HepG2 (cell line): Measurements from ENCODE around the gene SLC35B2. TPM values are rescaled to one million over a fixed set of nuclear protein-coding genes. Genes with fewer than 3 reads are reported as not detected.

Experiments
- CREBL2 ChIP-seq: sonication (generic); formaldehyde crosslinking; IDR thresholded peaks from 2 replicates; pipeline ENCODE4 v1.8.1; 2023; ENCODE audit warnings: missing genetic modification reagents, mild to moderate bottlenecking, borderline replicate concordance
- EED ChIP-seq: sonication (generic); formaldehyde crosslinking; IDR thresholded peaks from 2 replicates; pipeline ENCODE4 v1.5.0; 2020; ENCODE audit warnings: mild to moderate bottlenecking, missing genetic modification reagents
- ETV5 ChIP-seq: IDR thresholded peaks from 2 replicates; pipeline ENCODE4 v1.6.1; 2018; ENCODE audit warnings: missing biosample characterization, missing genetic modification reagents, inconsistent platforms, borderline replicate concordance
- HOXD1 ChIP-seq: sonication (generic); formaldehyde crosslinking; IDR thresholded peaks from 2 replicates; pipeline ENCODE4 v1.5.0; 2020; ENCODE audit warnings: missing genetic modification reagents
- ISX ChIP-seq: sonication (generic); formaldehyde crosslinking; conservative IDR thresholded peaks from 2 replicates; pipeline ENCODE4 v1.5.0; 2020; ENCODE audit warnings: missing genetic modification reagents
- PCBP2 ChIP-seq: fragments of 200-400 bp; formaldehyde crosslinking; optimal IDR thresholded peaks from 2 replicates; pipeline ENCODE3; 2018; ENCODE audit warnings: low read length, low read depth; ENCODE audit not compliant: poor library complexity, severe bottlenecking
- PHF8 ChIP-seq: sonication (generic); formaldehyde crosslinking; IDR thresholded peaks from 2 replicates; pipeline ENCODE4 v1.5.0; 2020; ENCODE audit warnings: missing genetic modification reagents
- TCF7L2 ChIP-seq: IDR thresholded peaks from 2 replicates; pipeline ENCODE4 v1.6.1; 2011; ENCODE audit warnings: mild to moderate bottlenecking, low read depth, low read length, moderate library complexity
- TFDP1 ChIP-seq: IDR thresholded peaks from 2 replicates; pipeline ENCODE4 v1.6.1; 2016; ENCODE audit warnings: missing compliant biosample characterization, missing genetic modification reagents, borderline replicate concordance
- TSC22D2 ChIP-seq: sonication (generic); formaldehyde crosslinking; IDR thresholded peaks from 2 replicates; pipeline ENCODE4 v1.5.1; 2020; ENCODE audit warnings: missing genetic modification reagents, mild to moderate bottlenecking, borderline replicate concordance
- ZMYM4 ChIP-seq: sonication (generic); formaldehyde crosslinking; IDR thresholded peaks from 2 replicates; pipeline ENCODE4 v1.8.1; 2023; ENCODE audit warnings: mild to moderate bottlenecking, missing genetic modification reagents
- ZNF331 ChIP-seq: sonication (generic); formaldehyde crosslinking; IDR thresholded peaks from 2 replicates; pipeline ENCODE4 v1.4.0; 2020; ENCODE audit warnings: missing genetic modification reagents
- ZNF460 ChIP-seq: sonication (generic); formaldehyde crosslinking; IDR thresholded peaks from 2 replicates; pipeline ENCODE4 v1.5.1; 2020; ENCODE audit warnings: missing genetic modification reagents, mild to moderate bottlenecking, borderline replicate concordance
- ZNF878 ChIP-seq: sonication (generic); formaldehyde crosslinking; IDR thresholded peaks from 2 replicates; pipeline ENCODE4 v1.8.1; 2023; ENCODE audit warnings: mild to moderate bottlenecking, missing genetic modification reagents, moderate library complexity
- ZSCAN25 ChIP-seq: sonication (generic); formaldehyde crosslinking; IDR thresholded peaks from 2 replicates; pipeline ENCODE4 v1.8.0; 2022; ENCODE audit warnings: mild to moderate bottlenecking, missing genetic modification reagents
- polyA plus RNA-seq, 8 experiments: library from polyadenylated mRNA; depleted of rRNA in 3 of 8; stranded (reverse) in 7 of 8; unstranded in 1 of 8; fragments of >200 nt; fragmentation: Illumina TruSeq in 4 of 8; extraction: Trizol in 4 of 8; gene quantifications; 2 replicates each; pipeline versions ENCODE4 v1.2.1 to v1.2.3, GENCODE V29; 2011 to 2016; ENCODE audit warnings: low read depth in 4 of 8, missing spikeins in 1 of 8, mixed read lengths in 1 of 8; ENCODE audit not compliant: insufficient read depth in 1 of 8
- total RNA-seq, 5 experiments: library from RNA; depleted of rRNA; stranded (reverse); fragments of >200 nt; fragmentation: Illumina TruSeq; extraction: Trizol; gene quantifications; 2 replicates each; pipeline ENCODE4 v1.2.3, GENCODE V29; 2016; ENCODE audit warnings: low read depth in 1 of 5
- TF ChIP-seq, protein P1 (sequence below): IDR thresholded peaks from 2 replicates; pipeline ENCODE4 v1.6.1; 2018; ENCODE audit warnings: missing genetic modification reagents, mild to moderate bottlenecking, missing compliant biosample characterization
- TF ChIP-seq, protein P2 (sequence below): fragments of 450-650 bp; IDR thresholded peaks from 2 replicates; pipeline ENCODE4 v1.6.1; 2017
- TF ChIP-seq, protein P3 (sequence below): IDR thresholded peaks from 2 replicates; pipeline ENCODE4 v1.6.1; 2016; ENCODE audit warnings: mild to moderate bottlenecking, missing biosample characterization, missing genetic modification reagents
- TF ChIP-seq, protein P4 (sequence below): sonication (generic); formaldehyde crosslinking; conservative IDR thresholded peaks from 2 replicates; pipeline ENCODE4 v1.8.0; 2022; ENCODE audit warnings: mild to moderate bottlenecking, moderate library complexity, missing genetic modification reagents
- TF ChIP-seq, protein P5 (sequence below): sonication (generic); formaldehyde crosslinking; IDR thresholded peaks from 2 replicates; pipeline ENCODE4 v1.4.0; 2020; ENCODE audit warnings: missing genetic modification reagents

The SLC35B2 gene
- total and polyA plus RNA-seq, 2 of the 13 experiments (the other 11 are each of a cell fraction or from before 2014, with no cell fraction given) = 61.1 to 148 TPM

DNA sequence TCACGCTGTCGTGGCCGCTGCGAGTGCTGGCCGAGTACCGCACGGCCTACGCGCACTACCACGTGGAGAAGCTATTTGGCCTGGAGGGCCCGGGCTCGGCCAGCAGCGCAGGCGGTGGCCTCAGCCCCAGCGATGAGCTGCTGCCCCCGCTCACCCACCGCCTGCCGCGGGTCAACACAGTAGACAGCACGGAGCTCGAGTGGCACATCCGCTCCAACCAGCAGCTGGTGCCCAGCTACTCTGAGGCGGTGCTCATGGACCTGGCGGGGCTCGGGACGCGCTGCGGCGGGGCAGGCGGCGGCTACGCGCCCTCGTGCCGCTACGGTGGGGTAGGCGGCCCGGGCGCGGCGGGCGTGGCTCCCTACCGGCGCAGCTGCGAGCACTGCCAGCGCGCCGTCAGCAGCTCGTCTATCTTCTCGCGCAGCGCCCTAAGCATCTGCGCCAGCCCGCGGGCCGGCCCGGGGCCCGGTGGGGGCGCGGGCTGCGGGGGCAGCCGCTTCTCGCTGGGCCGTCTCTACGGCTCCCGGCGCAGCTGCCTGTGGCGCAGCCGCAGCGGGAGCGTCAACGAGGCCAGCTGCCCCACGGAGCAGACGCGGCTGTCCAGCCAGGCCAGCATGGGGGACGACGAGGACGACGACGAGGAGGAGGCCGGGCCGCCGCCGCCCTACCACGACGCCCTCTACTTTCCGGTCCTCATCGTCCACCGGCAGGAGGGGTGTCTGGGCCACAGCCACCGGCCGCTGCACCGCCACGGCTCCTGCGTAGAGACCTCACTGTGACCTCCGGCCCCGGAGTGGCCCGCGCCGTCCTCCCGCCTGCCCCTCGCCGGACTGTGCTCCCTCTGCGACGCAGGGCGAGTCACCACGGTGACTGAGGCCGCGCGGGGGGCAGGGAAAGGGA, 18.7 kb upstream of the SLC35B2 start (continued):
- peak; percentile 17; the same call in 1 of the 2 replicates for TF ChIP-seq TFDP1 (CRISPR knock-in tag)
- TF ChIP-seq ZMYM4 = no peak; the same call in 1 of the 2 replicates
- no peak for TF ChIP-seq TCF7L2
- peak; percentile 48 for TF ChIP-seq EED (CRISPR knock-in tag)
- TF ChIP-seq TSC22D2 (CRISPR knock-in tag) = 0 out of 2 replicates have a peak, but pooled peaks have one; percentile 7
- TF ChIP-seq ISX (CRISPR knock-in tag) = no peak
- TF ChIP-seq ZNF460 (CRISPR knock-in tag) = no peak
- 0 out of 2 replicates have a peak, but pooled peaks have one; percentile 5 for TF ChIP-seq HOXD1
- TF ChIP-seq, protein P1, sequence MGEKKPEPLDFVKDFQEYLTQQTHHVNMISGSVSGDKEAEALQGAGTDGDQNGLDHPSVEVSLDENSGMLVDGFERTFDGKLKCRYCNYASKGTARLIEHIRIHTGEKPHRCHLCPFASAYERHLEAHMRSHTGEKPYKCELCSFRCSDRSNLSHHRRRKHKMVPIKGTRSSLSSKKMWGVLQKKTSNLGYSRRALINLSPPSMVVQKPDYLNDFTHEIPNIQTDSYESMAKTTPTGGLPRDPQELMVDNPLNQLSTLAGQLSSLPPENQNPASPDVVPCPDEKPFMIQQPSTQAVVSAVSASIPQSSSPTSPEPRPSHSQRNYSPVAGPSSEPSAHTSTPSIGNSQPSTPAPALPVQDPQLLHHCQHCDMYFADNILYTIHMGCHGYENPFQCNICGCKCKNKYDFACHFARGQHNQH (CRISPR knock-in tag) = 0 out of 2 replicates have a peak, but pooled peaks have one; percentile 20
- 0 out of 2 replicates have a peak, but pooled peaks have one; percentile 78 for TF ChIP-seq CREBL2
- no peak for TF ChIP-seq ZNF878 (CRISPR knock-in tag)
- peak; percentile 23; the same call in 1 of the 2 replicates for TF ChIP-seq ETV5 (CRISPR knock-in tag)
- peak; percentile 16; the same call in 1 of the 2 replicates for TF ChIP-seq PHF8 (CRISPR knock-in tag)
- peak; percentile 50; the same call in 1 of the 2 replicates for TF ChIP-seq ZSCAN25 (CRISPR knock-in tag)
- no peak for TF ChIP-seq PCBP2
- 0 out of 2 replicates have a peak, but pooled peaks have one; percentile 7 for TF ChIP-seq ZNF331 (CRISPR knock-in tag)
- TF ChIP-seq, protein P2, sequence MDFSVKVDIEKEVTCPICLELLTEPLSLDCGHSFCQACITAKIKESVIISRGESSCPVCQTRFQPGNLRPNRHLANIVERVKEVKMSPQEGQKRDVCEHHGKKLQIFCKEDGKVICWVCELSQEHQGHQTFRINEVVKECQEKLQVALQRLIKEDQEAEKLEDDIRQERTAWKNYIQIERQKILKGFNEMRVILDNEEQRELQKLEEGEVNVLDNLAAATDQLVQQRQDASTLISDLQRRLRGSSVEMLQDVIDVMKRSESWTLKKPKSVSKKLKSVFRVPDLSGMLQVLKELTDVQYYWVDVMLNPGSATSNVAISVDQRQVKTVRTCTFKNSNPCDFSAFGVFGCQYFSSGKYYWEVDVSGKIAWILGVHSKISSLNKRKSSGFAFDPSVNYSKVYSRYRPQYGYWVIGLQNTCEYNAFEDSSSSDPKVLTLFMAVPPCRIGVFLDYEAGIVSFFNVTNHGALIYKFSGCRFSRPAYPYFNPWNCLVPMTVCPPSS = no peak
- TF ChIP-seq, protein P3, sequence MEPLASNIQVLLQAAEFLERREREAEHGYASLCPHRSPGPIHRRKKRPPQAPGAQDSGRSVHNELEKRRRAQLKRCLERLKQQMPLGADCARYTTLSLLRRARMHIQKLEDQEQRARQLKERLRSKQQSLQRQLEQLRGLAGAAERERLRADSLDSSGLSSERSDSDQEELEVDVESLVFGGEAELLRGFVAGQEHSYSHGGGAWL (CRISPR knock-in tag) = 0 out of 2 replicates have a peak, but pooled peaks have one; percentile 40
- TF ChIP-seq, protein P4, sequence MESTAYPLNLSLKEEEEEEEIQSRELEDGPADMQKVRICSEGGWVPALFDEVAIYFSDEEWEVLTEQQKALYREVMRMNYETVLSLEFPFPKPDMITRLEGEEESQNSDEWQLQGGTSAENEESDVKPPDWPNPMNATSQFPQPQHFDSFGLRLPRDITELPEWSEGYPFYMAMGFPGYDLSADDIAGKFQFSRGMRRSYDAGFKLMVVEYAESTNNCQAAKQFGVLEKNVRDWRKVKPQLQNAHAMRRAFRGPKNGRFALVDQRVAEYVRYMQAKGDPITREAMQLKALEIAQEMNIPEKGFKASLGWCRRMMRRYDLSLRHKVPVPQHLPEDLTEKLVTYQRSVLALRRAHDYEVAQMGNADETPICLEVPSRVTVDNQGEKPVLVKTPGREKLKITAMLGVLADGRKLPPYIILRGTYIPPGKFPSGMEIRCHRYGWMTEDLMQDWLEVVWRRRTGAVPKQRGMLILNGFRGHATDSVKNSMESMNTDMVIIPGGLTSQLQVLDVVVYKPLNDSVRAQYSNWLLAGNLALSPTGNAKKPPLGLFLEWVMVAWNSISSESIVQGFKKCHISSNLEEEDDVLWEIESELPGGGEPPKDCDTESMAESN (CRISPR knock-in tag) = peak; percentile 61; the same call in 1 of the 2 replicates
- TF ChIP-seq, protein P5, sequence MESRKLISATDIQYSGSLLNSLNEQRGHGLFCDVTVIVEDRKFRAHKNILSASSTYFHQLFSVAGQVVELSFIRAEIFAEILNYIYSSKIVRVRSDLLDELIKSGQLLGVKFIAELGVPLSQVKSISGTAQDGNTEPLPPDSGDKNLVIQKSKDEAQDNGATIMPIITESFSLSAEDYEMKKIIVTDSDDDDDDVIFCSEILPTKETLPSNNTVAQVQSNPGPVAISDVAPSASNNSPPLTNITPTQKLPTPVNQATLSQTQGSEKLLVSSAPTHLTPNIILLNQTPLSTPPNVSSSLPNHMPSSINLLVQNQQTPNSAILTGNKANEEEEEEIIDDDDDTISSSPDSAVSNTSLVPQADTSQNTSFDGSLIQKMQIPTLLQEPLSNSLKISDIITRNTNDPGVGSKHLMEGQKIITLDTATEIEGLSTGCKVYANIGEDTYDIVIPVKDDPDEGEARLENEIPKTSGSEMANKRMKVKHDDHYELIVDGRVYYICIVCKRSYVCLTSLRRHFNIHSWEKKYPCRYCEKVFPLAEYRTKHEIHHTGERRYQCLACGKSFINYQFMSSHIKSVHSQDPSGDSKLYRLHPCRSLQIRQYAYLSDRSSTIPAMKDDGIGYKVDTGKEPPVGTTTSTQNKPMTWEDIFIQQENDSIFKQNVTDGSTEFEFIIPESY = peak; percentile 76; the same call in 1 of the 2 replicates
